GM18499 (cell line): Measurements from ENCODE around the gene TGOLN2.

Source experiments
- ATAC-seq: cut with Tn5 transposase; IDR thresholded peaks from one replicate; pipeline ENCODE4 v1.9.1; 2021; ENCODE audit warnings: moderate number of reproducible peaks; ENCODE audit not compliant: insufficient read depth, unreplicated experiment

TGOLN2 gene

GRCh38 chr2:85312404-85312803 is 15.4 kb downstream of the TGOLN2 start:
- no peak for ATAC-seq

GRCh38 chr2:85310330-85310729 is 17.5 kb downstream of the TGOLN2 start:
- ATAC-seq: no peak

GRCh38 chr2:85309699-85310321 is 18.0 kb downstream of the TGOLN2 start:
- no peak for ATAC-seq

- ATAC-seq: no peak
These were observed 18.8 kb downstream of the TGOLN2 start for GRCh38 chr2:85308896-85309555.

- no peak for ATAC-seq
These were observed 19.6 kb downstream of the TGOLN2 start for GRCh38 chr2:85308201-85308600.

- no peak for ATAC-seq
These were observed 20.3 kb downstream of the TGOLN2 start for GRCh38 chr2:85307527-85307897.

- ATAC-seq: no peak
These were observed 23.8 kb downstream of the TGOLN2 start for GRCh38 chr2:85303780-85304531.

- no peak for ATAC-seq
These were observed 25.7 kb downstream of the TGOLN2 start for GRCh38 chr2:85302121-85302520.

GRCh38 chr2:85291425-85292023 is 36.3 kb downstream of the TGOLN2 start:
- no peak for ATAC-seq

- no peak for ATAC-seq
These were observed 39.5 kb downstream of the TGOLN2 start for GRCh38 chr2:85288244-85288725.

- ATAC-seq: no peak
These were observed 40.1 kb downstream of the TGOLN2 start for GRCh38 chr2:85287721-85288120.

GRCh38 chr2:85286918-85287317 is 40.9 kb downstream of the TGOLN2 start:
- ATAC-seq: no peak

- ATAC-seq: no peak
These were observed 44.1 kb downstream of the TGOLN2 start for GRCh38 chr2:85283641-85284040.

GRCh38 chr2:85282914-85283313 is 44.9 kb downstream of the TGOLN2 start:
- ATAC-seq: no peak

- ATAC-seq: no peak
These were observed 46.2 kb downstream of the TGOLN2 start for GRCh38 chr2:85281553-85281952.

- no peak for ATAC-seq
These were observed 49.4 kb downstream of the TGOLN2 start for GRCh38 chr2:85278361-85278760.

- no peak for ATAC-seq
These were observed 50.2 kb downstream of the TGOLN2 start for GRCh38 chr2:85277416-85278158.

GRCh38 chr2:85276571-85277118 is 51.1 kb downstream of the TGOLN2 start:
- no peak for ATAC-seq

- ATAC-seq: no peak
These were observed 51.7 kb downstream of the TGOLN2 start for GRCh38 chr2:85275984-85276540.
